ENCODE data around the gene MBD1. TPM values are rescaled to one million over a fixed set of nuclear protein-coding genes. Genes with fewer than 3 reads are reported as not detected.

Gene MBD1
- total and polyA plus RNA-seq, 3 experiments from 2014 or later = 38.7 to 99.2 (median 83.0) TPM

DNA sequence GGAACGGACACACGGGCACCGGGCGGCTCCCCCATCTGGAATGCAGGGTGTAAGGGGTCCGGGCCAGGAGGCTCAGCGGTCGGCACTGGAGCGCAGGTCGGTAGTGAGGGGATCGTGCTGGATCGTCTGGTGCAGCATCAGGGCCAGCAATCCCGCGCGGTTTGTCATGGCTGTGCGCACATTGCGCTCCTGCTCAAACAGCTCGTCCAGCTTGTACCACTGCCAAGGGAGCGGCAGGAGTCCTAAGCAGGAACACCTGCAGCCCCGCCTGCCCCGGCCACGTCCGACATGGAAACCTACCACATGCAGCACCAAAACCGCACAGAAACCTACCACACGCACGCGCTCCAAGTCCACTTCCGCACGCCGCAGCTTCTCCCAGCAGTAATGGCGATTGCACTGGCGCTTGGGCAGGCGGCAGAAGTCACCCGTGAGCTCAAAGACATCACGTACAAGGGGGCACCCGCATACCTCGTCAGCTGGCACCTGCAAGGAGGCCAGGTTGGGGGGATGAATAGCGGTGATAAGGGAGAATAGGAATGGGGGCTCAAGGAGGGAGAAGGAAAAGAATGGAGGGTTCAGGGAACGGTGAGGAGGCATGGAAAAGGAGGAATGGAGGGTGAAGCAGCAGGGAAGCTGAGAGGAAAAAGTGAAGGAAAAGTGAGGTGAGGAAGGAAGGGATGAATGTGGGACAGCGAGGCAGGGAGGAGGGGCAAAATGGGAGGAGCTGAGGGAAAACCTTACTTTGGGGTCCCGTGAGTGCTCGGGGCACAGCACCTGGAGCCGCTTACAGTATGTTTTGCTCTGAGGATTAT lies 1.4 kb upstream of the MBD1 start:
- ChIA-PET POLR2A (interaction anchor here (1.7 kb wide), 1 partner anchor 16 kb away, joined by 10 read pairs; the partner anchor contains the start of gene CFAP53), CTCF (interaction anchor here (1.9 kb wide), 1 partner anchor 74 kb away, joined by 12 read pairs; no protein-coding TSS in a partner anchor)
- peak in 1 of 5 donors; percentile 61 for DNase-seq
- Mint-ChIP-seq H3K4me1 (peaks cover 48 to 67% (median 53%) of the 10 kb centered on the region in 3 donors), H3K9me3 (no peaks in the 10 kb centered on the region), H3K27me3 (peaks cover 0 to 1% of the 10 kb centered on the region in 2 donors), H3K4me3 (peak overlapping the region; percentile 48 to 98 (median 95)), H3K27ac (peak overlapping the region in 6 of 8 donors; percentile 26 to 89 (median 58)), H3K36me3 (peaks cover 13 to 83% (median 17%) of the 10 kb centered on the region in 3 donors)
- H3K36me3 ChIP-seq (ENCODE audit: insufficient read depth, low read length) = no peaks in the 10 kb centered on the region
- no peak overlapping the region for H3K27ac ChIP-seq (ENCODE audit: low read depth, low read length)
- no peak overlapping the region for H3K4me3 ChIP-seq (ENCODE audit: low read length)
- no peaks in the 10 kb centered on the region for H3K9me3 ChIP-seq (ENCODE audit: low read length)
- peaks cover 39% of the 10 kb centered on the region for H3K4me1 ChIP-seq (ENCODE audit: insufficient read depth, low read length)
- no peaks in the 10 kb centered on the region for H3K27me3 ChIP-seq (ENCODE audit: insufficient read depth, low read length, poor library complexity, severe bottlenecking)

DNA sequence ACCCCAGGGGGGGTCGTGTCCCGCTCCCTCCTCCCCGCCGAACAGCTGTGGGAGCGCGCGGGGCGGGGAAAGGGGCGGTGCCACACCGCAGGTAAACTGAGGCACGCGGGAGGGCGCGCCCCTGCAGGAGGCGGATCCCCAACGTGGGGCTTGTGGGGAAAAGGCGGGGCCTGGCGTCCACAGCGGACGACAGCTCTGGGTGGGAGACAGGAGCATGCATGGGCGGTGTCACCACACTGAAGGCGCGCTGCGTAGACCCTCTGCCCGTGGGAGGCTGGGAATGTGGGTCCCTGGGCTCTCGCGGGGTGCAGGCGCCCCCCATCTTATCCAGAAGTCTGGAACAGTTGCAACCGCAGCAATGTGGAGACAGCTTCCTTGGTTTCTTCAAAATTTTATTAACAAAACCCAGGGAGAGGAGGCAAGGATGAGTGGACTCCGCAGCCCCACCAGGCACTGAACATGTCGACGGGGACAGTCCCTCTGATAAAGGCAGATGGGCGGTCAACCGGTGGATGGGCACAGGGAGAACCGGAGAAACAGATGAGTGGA lies 723 bp upstream of the MBD1 start:
- no peak for DNase-seq
- peak overlapping the region; percentile 90 for H3K4me3 ChIP-seq (ENCODE audit: low read length)
- peak overlapping the region; percentile 95 to 98 (median 97) for H3K4me3 Mint-ChIP-seq
- peaks cover 39% of the 10 kb centered on the region for H3K4me1 ChIP-seq (ENCODE audit: insufficient read depth, low read length)
- H3K4me1 Mint-ChIP-seq = peaks cover 42 to 61% (median 47%) of the 10 kb centered on the region in 3 donors
- ChIA-PET CTCF (interaction anchor here (0.6 to 2.0 kb wide), 7 partner anchors 8 to 92 kb away, joined by 3 to 19 read pairs (median 3); partner anchors contain the start of genes CFAP53 and SKA1), POLR2A (interaction anchor here (0.6 to 1.7 kb wide), 5 partner anchors 8 to 795 kb away, joined by 3 to 10 read pairs (median 5); partner anchors contain the start of genes C18orf32, CFAP53 and SKA1)
- H3K9me3 Mint-ChIP-seq = no peaks in the 10 kb centered on the region
- H3K27me3 ChIP-seq (ENCODE audit: insufficient read depth, low read length, poor library complexity, severe bottlenecking) = no peaks in the 10 kb centered on the region
- peaks cover 0 to 1% of the 10 kb centered on the region in 2 donors for H3K27me3 Mint-ChIP-seq
- peak overlapping the region; percentile 89 to 100 (median 98) for H3K27ac Mint-ChIP-seq
- peaks cover under 1% of the 10 kb centered on the region for H3K36me3 ChIP-seq (ENCODE audit: insufficient read depth, low read length)
- H3K36me3 Mint-ChIP-seq = peaks cover 13 to 79% (median 17%) of the 10 kb centered on the region in 3 donors
- peak overlapping the region; percentile 86 for H3K27ac ChIP-seq (ENCODE audit: low read depth, low read length)
- no peaks in the 10 kb centered on the region for H3K9me3 ChIP-seq (ENCODE audit: low read length)

DNA sequence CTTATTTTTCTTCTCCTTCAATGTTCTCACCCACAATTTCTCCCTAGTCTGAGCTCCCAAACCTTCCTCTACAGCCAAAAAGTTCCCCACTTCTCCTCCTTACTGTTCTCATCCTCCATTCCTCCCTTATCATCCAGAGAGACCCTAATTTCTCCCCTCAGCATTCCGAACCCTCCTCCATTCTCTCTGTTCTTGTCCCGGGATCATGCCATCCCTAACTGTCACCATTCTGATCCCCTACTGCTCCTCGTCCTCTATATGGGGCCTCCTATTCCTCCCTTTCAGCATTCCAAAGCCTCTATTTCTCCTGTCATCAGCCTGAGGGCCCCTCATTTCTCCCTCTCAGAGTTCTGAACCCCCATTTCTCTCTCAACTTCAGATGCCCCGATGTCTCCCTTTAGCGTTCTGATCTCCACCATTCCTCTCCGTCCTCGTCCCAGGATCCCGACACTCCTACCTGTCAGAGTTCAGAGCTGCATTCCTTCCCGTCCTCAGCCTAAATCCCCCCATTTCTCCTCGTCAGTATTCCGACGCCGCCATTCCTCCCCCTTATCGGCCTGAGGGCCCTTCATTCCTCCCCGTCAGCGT lies 522 bp downstream of the MBD1 start:
- no peak for DNase-seq
- POLR2A ChIA-PET = interaction anchor here (1.0 to 1.7 kb wide), 3 partner anchors 10 to 27 kb away, joined by 3 to 10 read pairs (median 6); partner anchors contain the start of gene CFAP53
- no peaks in the 10 kb centered on the region for H3K9me3 ChIP-seq (ENCODE audit: low read length)
- H3K27ac ChIP-seq (ENCODE audit: low read depth, low read length) = peak overlapping the region; percentile 86
- peak overlapping the region; percentile 89 to 100 (median 98) for H3K27ac Mint-ChIP-seq
- peaks cover 33 to 50% (median 37%) of the 10 kb centered on the region in 3 donors for H3K4me1 Mint-ChIP-seq
- peaks cover 0 to 1% of the 10 kb centered on the region in 2 donors for H3K27me3 Mint-ChIP-seq
- peaks cover 30% of the 10 kb centered on the region for H3K4me1 ChIP-seq (ENCODE audit: insufficient read depth, low read length)
- H3K9me3 Mint-ChIP-seq = no peaks in the 10 kb centered on the region
- H3K4me3 ChIP-seq (ENCODE audit: low read length) = peak overlapping the region; percentile 90
- peak overlapping the region; percentile 95 to 98 (median 97) for H3K4me3 Mint-ChIP-seq
- H3K36me3 Mint-ChIP-seq = peaks cover 17 to 81% (median 25%) of the 10 kb centered on the region in 3 donors
- no peaks in the 10 kb centered on the region for H3K27me3 ChIP-seq (ENCODE audit: insufficient read depth, low read length, poor library complexity, severe bottlenecking)
- peaks cover 13% of the 10 kb centered on the region for H3K36me3 ChIP-seq (ENCODE audit: insufficient read depth, low read length)
- CTCF ChIA-PET = interaction anchor here (1.5 to 2.0 kb wide), 3 partner anchors 12 to 76 kb away, joined by 9 to 19 read pairs (median 12); partner anchors contain the start of gene CFAP53

DNA sequence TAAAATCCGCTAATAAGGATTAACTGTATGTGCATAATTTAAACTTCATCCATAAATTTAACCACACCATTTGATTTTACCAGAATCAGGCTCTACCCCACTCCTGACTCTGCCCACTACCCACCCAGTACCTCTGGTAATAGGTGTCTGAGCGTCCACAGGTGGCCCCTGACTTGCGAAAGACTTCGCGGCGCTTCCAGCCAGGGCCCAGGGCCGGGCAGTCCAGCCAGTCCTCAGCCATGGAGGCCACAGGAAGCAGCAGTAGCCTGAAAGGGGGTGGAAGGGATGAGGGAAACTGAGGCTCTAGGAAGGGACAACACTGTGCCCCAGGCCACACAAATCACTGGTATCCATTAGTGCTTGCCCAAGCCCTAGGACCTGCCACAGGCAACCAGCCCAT lies 1.6 kb downstream of the MBD1 start:
- CTCF ChIA-PET = interaction anchor here (1.1 kb wide), 1 partner anchor 11 kb away, joined by 3 read pairs; no protein-coding TSS in a partner anchor
- no peaks in the 10 kb centered on the region for H3K9me3 Mint-ChIP-seq
- H3K27ac Mint-ChIP-seq = peak overlapping the region in 5 of 8 donors; percentile 87 to 98 (median 93)
- peaks cover 30% of the 10 kb centered on the region for H3K4me1 ChIP-seq (ENCODE audit: insufficient read depth, low read length)
- H3K4me3 Mint-ChIP-seq = peak overlapping the region; percentile 27 to 98 (median 97)
- H3K27me3 Mint-ChIP-seq = peaks cover 0 to 1% of the 10 kb centered on the region in 2 donors
- H3K9me3 ChIP-seq (ENCODE audit: low read length) = no peaks in the 10 kb centered on the region
- H3K27ac ChIP-seq (ENCODE audit: low read depth, low read length) = no peak overlapping the region
- H3K27me3 ChIP-seq (ENCODE audit: insufficient read depth, low read length, poor library complexity, severe bottlenecking) = no peaks in the 10 kb centered on the region
- H3K36me3 Mint-ChIP-seq = peaks cover 19 to 82% (median 31%) of the 10 kb centered on the region in 3 donors
- DNase-seq = no peak
- H3K4me1 Mint-ChIP-seq = peaks cover 33 to 50% (median 37%) of the 10 kb centered on the region in 3 donors
- H3K4me3 ChIP-seq (ENCODE audit: low read length) = peak overlapping the region; percentile 90
- H3K36me3 ChIP-seq (ENCODE audit: insufficient read depth, low read length) = peaks cover 24% of the 10 kb centered on the region
- POLR2A ChIA-PET = no interaction called here

- Histone ChIP-seq H3K4me3 (ENCODE audit: low read length) (no peak overlapping the region), H3K36me3 (ENCODE audit: insufficient read depth, low read length) (peaks cover 41% of the 10 kb centered on the region), H3K27me3 (ENCODE audit: insufficient read depth, low read length, poor library complexity, severe bottlenecking) (no peaks in the 10 kb centered on the region), H3K4me1 (ENCODE audit: insufficient read depth, low read length) (peaks cover 30% of the 10 kb centered on the region), H3K9me3 (ENCODE audit: low read length) (no peaks in the 10 kb centered on the region), H3K27ac (ENCODE audit: low read depth, low read length) (no peak overlapping the region)
- peak overlapping the region in 3 of 8 donors; percentile 29 to 63 (median 48) for H3K27ac Mint-ChIP-seq
- ChIA-PET POLR2A (no interaction called here), CTCF (interaction anchor here (1.4 kb wide), 1 partner anchor 7 kb away, joined by 4 read pairs; no protein-coding TSS in a partner anchor)
- H3K9me3 Mint-ChIP-seq = no peaks in the 10 kb centered on the region
- DNase-seq = no peak
- no peak overlapping the region for H3K4me3 Mint-ChIP-seq
- H3K4me1 Mint-ChIP-seq = peaks cover 28 to 42% (median 31%) of the 10 kb centered on the region in 3 donors
- peaks cover 11 to 82% (median 28%) of the 10 kb centered on the region in 3 donors for H3K36me3 Mint-ChIP-seq
- peaks cover 0 to 1% of the 10 kb centered on the region in 2 donors for H3K27me3 Mint-ChIP-seq
Measured at GRCh38 chr18:50277942-50278341, 3.4 kb downstream of the MBD1 start.

GRCh38 chr18:50276452-50276851 lies 4.9 kb downstream of the MBD1 start:
- H3K27me3 Mint-ChIP-seq = no peaks in the 10 kb centered on the region
- H3K36me3 Mint-ChIP-seq = peaks cover 8 to 85% (median 30%) of the 10 kb centered on the region in 3 donors
- no peak overlapping the region for H3K4me3 ChIP-seq (ENCODE audit: low read length)
- no peak overlapping the region for H3K27ac ChIP-seq (ENCODE audit: low read depth, low read length)
- no peak overlapping the region for H3K27ac Mint-ChIP-seq
- H3K4me1 ChIP-seq (ENCODE audit: insufficient read depth, low read length) = peaks cover 25% of the 10 kb centered on the region
- peaks cover 56% of the 10 kb centered on the region for H3K36me3 ChIP-seq (ENCODE audit: insufficient read depth, low read length)
- H3K4me3 Mint-ChIP-seq = no peak overlapping the region
- no peak for DNase-seq
- H3K4me1 Mint-ChIP-seq = peaks cover 28 to 32% (median 31%) of the 10 kb centered on the region in 3 donors
- ChIA-PET POLR2A (no interaction called here), CTCF (no interaction called here)
- no peaks in the 10 kb centered on the region for H3K27me3 ChIP-seq (ENCODE audit: insufficient read depth, low read length, poor library complexity, severe bottlenecking)
- H3K9me3 ChIP-seq (ENCODE audit: low read length) = no peaks in the 10 kb centered on the region
- no peaks in the 10 kb centered on the region for H3K9me3 Mint-ChIP-seq

- Histone ChIP-seq H3K4me3 (ENCODE audit: low read length) (no peak overlapping the region), H3K27me3 (ENCODE audit: insufficient read depth, low read length, poor library complexity, severe bottlenecking) (no peaks in the 10 kb centered on the region), H3K9me3 (ENCODE audit: low read length) (no peaks in the 10 kb centered on the region), H3K36me3 (ENCODE audit: insufficient read depth, low read length) (peaks cover 59% of the 10 kb centered on the region), H3K4me1 (ENCODE audit: insufficient read depth, low read length) (peaks cover 21% of the 10 kb centered on the region), H3K27ac (ENCODE audit: low read depth, low read length) (no peak overlapping the region)
- CTCF ChIA-PET = no interaction called here
- Mint-ChIP-seq H3K4me1 (peaks cover 19 to 23% (median 23%) of the 10 kb centered on the region in 3 donors), H3K36me3 (peaks cover 8 to 83% (median 30%) of the 10 kb centered on the region in 3 donors), H3K4me3 (no peak overlapping the region), H3K27ac (peak overlapping the region in 1 of 8 donors; percentile 78), H3K9me3 (no peaks in the 10 kb centered on the region), H3K27me3 (no peaks in the 10 kb centered on the region)
- no peak for DNase-seq
- POLR2A ChIA-PET = no interaction called here
Measured at GRCh38 chr18:50275503-50276036, 5.8 kb downstream of the MBD1 start.
